HepG2 (cell line): Measurements from ENCODE around the gene MAPK12. TPM values are rescaled to one million over a fixed set of nuclear protein-coding genes. Genes with fewer than 3 reads are reported as not detected.

Experiments used
- ATAC-seq: fragments of 200-7000 bp; cut with Tn5 transposase; 3 replicates; pipeline ENCODE4 v1.9.1; 2020; ENCODE audit warnings: mild to moderate bottlenecking, moderate library complexity
- BruUV-seq: library from RNA; stranded (reverse); fragments of 400-500 nt; replicated peaks from 2 replicates; lab custom pipeline; 2021; lab: Mats Ljungman, UMichigan
- CTCF ChIA-PET: fragments of 300-600 bp; formaldehyde crosslinking; extraction: SDS; loops from one replicate; lab custom pipeline; 2021; ENCODE audit warnings: low total read pairs, inconsistent platforms, low intra/inter-chr PET ratio; lab: Yijun Ruan, JAX
- POLR2A ChIA-PET: fragments of 350-600 bp; sonication (Branson Sonifier 250); formaldehyde crosslinking; loops from one replicate; lab custom pipeline; 2020; ENCODE audit warnings: antibody characterized with exemption, inconsistent platforms; lab: Yijun Ruan, JAX
- DNase-seq: peaks from one replicate; pipeline ENCODE4 v3.0.0-alpha.2; 2015; ENCODE audit warnings: low spot score
- FAIRE-seq: peaks from 3 replicates; lab custom pipeline; 2011; peaks lifted over from hg19 to GRCh38; lab: Jason Lieb, UNC
- H2AFZ ChIP-seq: one replicate; pipeline ENCODE4 v1.6.1; 2011; ENCODE audit warnings: low read length, inconsistent platforms
- H3K27ac ChIP-seq: fragments of 300-600 bp; 3 replicates; pipeline ENCODE4 v1.8.0; 2011; ENCODE audit warnings: mixed run types, mild to moderate bottlenecking, mixed read lengths, low read length, inconsistent platforms; ENCODE audit not compliant: insufficient read depth; ENCODE audit errors: extremely low read length
- H3K27me3 ChIP-seq, 2 experiments: fragments of 200-600 bp in 1 of 2; 2 replicates in 1 of 2; 3 replicates in 1 of 2; pipeline versions ENCODE4 v1.6.0 to v1.8.0; 2011; ENCODE audit warnings: low read length in 2 of 2, mild to moderate bottlenecking in 2 of 2, moderate library complexity in 2 of 2, inconsistent platforms in 1 of 2; ENCODE audit not compliant: insufficient read depth in 2 of 2, control insufficient read depth in 1 of 2
- H3K36me3 ChIP-seq, 2 experiments: fragments of 200-600 bp in 1 of 2; replicated peaks in 1 of 2; 2 replicates in 1 of 2; 3 replicates in 1 of 2; pipeline versions ENCODE4 v1.5.1 to v1.8.0; 2011; ENCODE audit warnings: low read length in 2 of 2, inconsistent platforms in 1 of 2; ENCODE audit not compliant: insufficient read depth in 2 of 2, control insufficient read depth in 1 of 2
- H3K4me1 ChIP-seq: 2 replicates; pipeline ENCODE4 v1.5.1; 2012; ENCODE audit warnings: low read length, inconsistent platforms; ENCODE audit not compliant: insufficient read depth
- H3K4me2 ChIP-seq: 2 replicates; pipeline ENCODE4 v1.6.0; 2011; ENCODE audit warnings: low read depth, low read length, inconsistent platforms
- H3K4me3 ChIP-seq, 3 experiments: fragments of 200-600 bp in 1 of 3; sonication (generic), shearing (Covaris generic) in 1 of 3; replicated peaks in 1 of 3; 2 replicates each; pipeline ENCODE4 v1.5.1; 2011 to 2016; ENCODE audit warnings: low read length in 3 of 3, inconsistent platforms in 2 of 3, low read depth in 2 of 3, mild to moderate bottlenecking in 2 of 3, control low read depth in 1 of 3, mixed read lengths in 1 of 3; ENCODE audit not compliant: insufficient read depth in 1 of 3
- H3K79me2 ChIP-seq: one replicate; pipeline ENCODE4 v1.6.1; 2011; ENCODE audit warnings: low read length, inconsistent platforms; ENCODE audit not compliant: insufficient read depth
- H3K9ac ChIP-seq: 2 replicates; pipeline ENCODE4 v1.6.0; 2011; ENCODE audit warnings: mild to moderate bottlenecking, low read depth, low read length, inconsistent platforms; ENCODE audit not compliant: insufficient read depth
- H3K9me3 ChIP-seq: 2 replicates; pipeline ENCODE4 v1.5.1; 2012; ENCODE audit warnings: mild to moderate bottlenecking, low read length
- H4K20me1 ChIP-seq: 2 replicates; pipeline ENCODE4 v1.6.0; 2011; ENCODE audit warnings: inconsistent platforms, mild to moderate bottlenecking, low read length, moderate library complexity; ENCODE audit not compliant: insufficient read depth
- AGO2 ChIP-seq: fragments of 200-400 bp; formaldehyde crosslinking; optimal IDR thresholded peaks from 2 replicates; pipeline ENCODE3; 2017; ENCODE audit warnings: mild to moderate bottlenecking, low read depth, low read length, moderate library complexity
- CHD4 ChIP-seq: fragments of 200-600 bp; sonication (generic); IDR thresholded peaks from 2 replicates; pipeline ENCODE4 v1.7.0; 2017; ENCODE audit warnings: mild to moderate bottlenecking, low read length, borderline replicate concordance
- ETV5 ChIP-seq: IDR thresholded peaks from 2 replicates; pipeline ENCODE4 v1.6.1; 2018; ENCODE audit warnings: missing biosample characterization, missing genetic modification reagents, inconsistent platforms, borderline replicate concordance
- FOXJ3 ChIP-seq: sonication (generic); formaldehyde crosslinking; IDR thresholded peaks from 2 replicates; pipeline ENCODE4 v1.4.0; 2020; ENCODE audit warnings: missing genetic modification reagents, mild to moderate bottlenecking, borderline replicate concordance
- GTF3A ChIP-seq: sonication (generic); formaldehyde crosslinking; conservative IDR thresholded peaks from 2 replicates; pipeline ENCODE4 v1.4.0; 2020; ENCODE audit warnings: mild to moderate bottlenecking, missing genetic modification reagents
- HES4 ChIP-seq: sonication (generic); formaldehyde crosslinking; IDR thresholded peaks from 2 replicates; pipeline ENCODE4 v1.9.0; 2021; ENCODE audit warnings: mild to moderate bottlenecking, missing genetic modification reagents, borderline replicate concordance
- MAFK ChIP-seq, 2 experiments: IDR thresholded peaks in 1 of 2; conservative IDR thresholded peaks in 1 of 2; 2 replicates each; pipeline ENCODE4 v1.6.1; 2011; ENCODE audit warnings: improper control_type of control experiment in 2 of 2, low read length in 2 of 2
- MED1 ChIP-seq: sonication (generic); formaldehyde crosslinking; IDR thresholded peaks from 2 replicates; pipeline ENCODE4 v1.4.0; 2020; ENCODE audit warnings: missing genetic modification reagents
- PHF21A ChIP-seq: sonication (generic); formaldehyde crosslinking; IDR thresholded peaks from 2 replicates; pipeline ENCODE4 v1.5.0; 2020; ENCODE audit warnings: mild to moderate bottlenecking, missing genetic modification reagents
- RBAK ChIP-seq: sonication (generic); formaldehyde crosslinking; IDR thresholded peaks from 2 replicates; pipeline ENCODE4 v1.5.1; 2020; ENCODE audit warnings: mild to moderate bottlenecking, missing genetic modification reagents
- SKI ChIP-seq: fragments of 450-650 bp; IDR thresholded peaks from one replicate; pipeline ENCODE4 v1.6.1; 2018; ENCODE audit warnings: mild to moderate bottlenecking; ENCODE audit not compliant: partially characterized antibody
- SNAPC2 ChIP-seq: sonication (generic); formaldehyde crosslinking; IDR thresholded peaks from 2 replicates; pipeline ENCODE4 v1.8.1; 2022; ENCODE audit warnings: mild to moderate bottlenecking, missing genetic modification reagents
- ZNF101 ChIP-seq: sonication (generic); formaldehyde crosslinking; IDR thresholded peaks from 2 replicates; pipeline ENCODE4 v1.4.0; 2020; ENCODE audit warnings: mild to moderate bottlenecking, low read depth, missing genetic modification reagents, borderline replicate concordance
- ZNF382 ChIP-seq: sonication (generic); formaldehyde crosslinking; IDR thresholded peaks from 2 replicates; pipeline ENCODE4 v1.5.0; 2020; ENCODE audit warnings: missing genetic modification reagents, mild to moderate bottlenecking, borderline replicate concordance
- ZNF530 ChIP-seq: sonication (generic); formaldehyde crosslinking; IDR thresholded peaks from 2 replicates; pipeline ENCODE4 v1.5.0; 2020; ENCODE audit warnings: low read depth, mild to moderate bottlenecking, missing genetic modification reagents
- ZNF773 ChIP-seq: sonication (generic); formaldehyde crosslinking; IDR thresholded peaks from 2 replicates; pipeline ENCODE4 v1.4.0; 2020; ENCODE audit warnings: missing genetic modification reagents, borderline replicate concordance
- WGBS: methylation state at CpG from one replicate; pipeline ENCODE4 v1.1.6; 2017; ENCODE audit warnings: low lambda C conversion rate; 5-methylcytosine and 5-hydroxymethylcytosine counted together
- in situ Hi-C: cut with HindIII; loops from 2 replicates; pipeline ENCODE4 v1.10.0; 2017; ENCODE audit warnings: low pct_unique_long_range_greater_than_20kb; ENCODE audit not compliant: extremely low pct_ligation_motif_present
- intact Hi-C: fragments of 100-400 bp; cut with micrococcal nuclease; formaldehyde crosslinking; loops from one replicate; pipeline ENCODE4 v1.10.0; 2022; ENCODE audit not compliant: unreplicated experiment
- polyA plus RNA-seq, 8 experiments: library from polyadenylated mRNA; depleted of rRNA in 3 of 8; stranded (reverse) in 7 of 8; unstranded in 1 of 8; fragments of >200 nt; fragmentation: Illumina TruSeq in 4 of 8; extraction: Trizol in 4 of 8; gene quantifications; 2 replicates each; pipeline versions ENCODE4 v1.2.1 to v1.2.3, GENCODE V29; 2011 to 2016; ENCODE audit warnings: low read depth in 4 of 8, missing spikeins in 1 of 8, mixed read lengths in 1 of 8; ENCODE audit not compliant: insufficient read depth in 1 of 8
- total RNA-seq, 5 experiments: library from RNA; depleted of rRNA; stranded (reverse); fragments of >200 nt; fragmentation: Illumina TruSeq; extraction: Trizol; gene quantifications; 2 replicates each; pipeline ENCODE4 v1.2.3, GENCODE V29; 2016; ENCODE audit warnings: low read depth in 1 of 5
- TF ChIP-seq, protein P1 (sequence below), 2 experiments: sonication (generic) in 1 of 2; formaldehyde crosslinking in 1 of 2; IDR thresholded peaks; 2 replicates each; pipeline versions ENCODE4 v1.4.0 to v1.6.1; 2018 to 2020; ENCODE audit warnings: missing genetic modification reagents in 2 of 2, borderline replicate concordance in 1 of 2, low read depth in 1 of 2, mild to moderate bottlenecking in 1 of 2, missing biosample characterization in 1 of 2
- TF ChIP-seq, protein P2 (sequence below): sonication (generic); formaldehyde crosslinking; IDR thresholded peaks from 2 replicates; pipeline ENCODE4 v1.4.0; 2020; ENCODE audit warnings: low read depth, mild to moderate bottlenecking, missing genetic modification reagents

The MAPK12 gene
- total and polyA plus RNA-seq, 2 of the 13 experiments (the other 11 are each of a cell fraction or from before 2014, with no cell fraction given): 22.2 to 23.3 TPM

DNA sequence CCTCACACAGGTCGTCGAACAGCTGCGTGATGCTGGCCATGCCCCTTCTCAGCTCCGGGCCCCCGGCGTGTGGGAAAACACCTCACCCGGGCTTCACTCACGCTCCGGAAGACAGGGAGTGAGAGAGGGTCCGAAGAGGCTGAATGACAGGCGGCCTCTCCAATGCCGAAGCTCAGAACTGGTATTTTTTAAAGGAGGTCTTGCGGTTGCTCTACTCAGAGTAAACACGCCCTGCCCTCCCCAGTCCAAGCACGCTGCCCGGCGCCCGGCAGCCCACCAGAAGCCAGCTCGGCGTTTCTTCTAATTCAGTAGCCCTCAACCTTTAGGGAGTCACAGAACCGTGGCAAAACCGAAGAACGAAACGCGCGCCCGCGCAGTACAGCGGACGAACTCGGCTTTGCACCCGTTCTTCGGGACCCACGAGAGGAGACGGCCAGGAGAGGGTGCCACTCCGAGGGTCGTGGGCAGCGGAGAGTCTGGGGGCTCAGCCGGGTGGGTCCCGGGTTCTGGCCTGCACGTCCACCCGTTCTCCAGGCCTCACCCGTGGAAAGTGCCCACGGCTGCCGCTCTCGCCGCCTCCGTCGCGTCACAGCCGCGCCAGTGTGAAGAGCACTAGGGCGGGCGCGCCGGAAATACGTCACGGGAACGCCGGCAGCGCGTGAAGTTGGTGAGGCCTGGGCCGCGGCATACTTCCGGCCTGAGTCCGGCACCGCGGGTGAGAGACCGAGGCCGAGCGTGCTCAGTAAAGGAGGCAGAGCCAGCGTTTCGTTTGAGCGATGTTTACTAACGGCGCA is 16.9 kb downstream of the MAPK12 start, which contains the start of gene TUBGCP6:
TUBGCP6 (minus strand) TSS at position 604 of the 794 bp plus-strand sequence; CDS start at position 40, 564 bp downstream.
- peaks cover 33% of the 10 kb centered on the region for H3K4me1 ChIP-seq
- intact Hi-C loops: loop anchor here (2.0 to 5.0 kb wide), 2 partner anchors 98 to 253 kb away; partner anchors contain the start of gene PPP6R2
- peaks cover 47% of the 10 kb centered on the region for H3K79me2 ChIP-seq
- ChIA-PET POLR2A (interaction anchor here (0.6 to 1.7 kb wide), 10 partner anchors 8 to 318 kb away, joined by 3 to 7 read pairs (median 4); partner anchors contain the start of genes LMF2, MAPK12, NCAPH2 and PPP6R2), CTCF (no interaction called here)
- H3K4me2 ChIP-seq: peak within 1 kb of the TSS; percentile 89
- H3K27ac ChIP-seq: peak within 1 kb of the TSS; percentile 77
- no peaks in the 10 kb centered on the region; a peak in 1 of 5 replicates for H3K27me3 ChIP-seq
- peaks cover 4 to 18% of the 10 kb centered on the region in 2 experiments; a peak in 4 of 5 replicates for H3K36me3 ChIP-seq
- peak within 1 kb of the TSS; percentile 85 for H3K9ac ChIP-seq
- H3K4me3 ChIP-seq: peak within 1 kb of the TSS; percentile 77 to 98 (median 89)
- peak; percentile 39 for FAIRE-seq
- BruUV-seq: TSS peak; percentile 55
- no peaks in the 10 kb centered on the region for H3K9me3 ChIP-seq
- peak; percentile 81 for ATAC-seq
- 0% methylated on average over 39 of the region's 76 CpGs for WGBS
- peak; percentile 84 for DNase-seq
- H2AFZ ChIP-seq: no peak within 1 kb of the TSS
- peaks cover 12% of the 10 kb centered on the region for H4K20me1 ChIP-seq
- in situ Hi-C loops: no loop called here
- TF ChIP-seq, protein P1, sequence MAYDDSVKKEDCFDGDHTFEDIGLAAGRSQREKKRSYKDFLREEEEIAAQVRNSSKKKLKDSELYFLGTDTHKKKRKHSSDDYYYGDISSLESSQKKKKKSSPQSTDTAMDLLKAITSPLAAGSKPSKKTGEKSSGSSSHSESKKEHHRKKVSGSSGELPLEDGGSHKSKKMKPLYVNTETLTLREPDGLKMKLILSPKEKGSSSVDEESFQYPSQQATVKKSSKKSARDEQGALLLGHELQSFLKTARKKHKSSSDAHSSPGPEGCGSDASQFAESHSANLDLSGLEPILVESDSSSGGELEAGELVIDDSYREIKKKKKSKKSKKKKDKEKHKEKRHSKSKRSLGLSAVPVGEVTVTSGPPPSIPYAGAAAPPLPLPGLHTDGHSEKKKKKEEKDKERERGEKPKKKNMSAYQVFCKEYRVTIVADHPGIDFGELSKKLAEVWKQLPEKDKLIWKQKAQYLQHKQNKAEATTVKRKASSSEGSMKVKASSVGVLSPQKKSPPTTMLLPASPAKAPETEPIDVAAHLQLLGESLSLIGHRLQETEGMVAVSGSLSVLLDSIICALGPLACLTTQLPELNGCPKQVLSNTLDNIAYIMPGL (CRISPR knock-in tag; IDR thresholded peaks at IDR 0.05; ENCODE audit: borderline replicate concordance in 1 of 2, low read depth in 1 of 2): peak in 1 of 2 experiments; percentile 90
- TF ChIP-seq ZNF530 (CRISPR knock-in tag) (no peak), GTF3A (CRISPR knock-in tag) (peak; percentile 83; the same call in 1 of the 2 replicates), ZNF773 (peak; percentile 39; the same call in 1 of the 2 replicates), ZNF101 (CRISPR knock-in tag) (no peak), HES4 (peak; percentile 86), SKI (no peak), PHF21A (CRISPR knock-in tag) (no peak), FOXJ3 (CRISPR knock-in tag) (peak; percentile 71; the same call in 1 of the 2 replicates), ZNF382 (CRISPR knock-in tag) (no peak), SNAPC2 (CRISPR knock-in tag) (0 out of 2 replicates have a peak, but pooled peaks have one; percentile 27), AGO2 (peak; percentile 95), MAFK (conservative IDR thresholded peaks at IDR 0.05 in 1 of 2, IDR thresholded peaks at IDR 0.05 in 1 of 2; ENCODE audit: low read length in 2 of 2) (0 out of 4 replicates have a peak, but pooled peaks of 1 of the 2 experiments have one; percentile 1), ETV5 (peak; percentile 90), RBAK (CRISPR knock-in tag) (no peak), MED1 (peak; percentile 79), CHD4 (no peak)
- TF ChIP-seq, protein P2, sequence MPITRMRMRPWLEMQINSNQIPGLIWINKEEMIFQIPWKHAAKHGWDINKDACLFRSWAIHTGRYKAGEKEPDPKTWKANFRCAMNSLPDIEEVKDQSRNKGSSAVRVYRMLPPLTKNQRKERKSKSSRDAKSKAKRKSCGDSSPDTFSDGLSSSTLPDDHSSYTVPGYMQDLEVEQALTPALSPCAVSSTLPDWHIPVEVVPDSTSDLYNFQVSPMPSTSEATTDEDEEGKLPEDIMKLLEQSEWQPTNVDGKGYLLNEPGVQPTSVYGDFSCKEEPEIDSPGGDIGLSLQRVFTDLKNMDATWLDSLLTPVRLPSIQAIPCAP (CRISPR knock-in tag): 0 out of 2 replicates have a peak, but pooled peaks have one; percentile 52
